ENCODE results near the gene ABCG2.

- TF ChIP-seq TCF7L2 (IDR thresholded peaks at IDR 0.05; ENCODE audit: borderline replicate concordance, low read depth, low read length) (no peak), ZNF221 (tag by site-specific recombination; IDR thresholded peaks at IDR 0.05; ENCODE audit: borderline replicate concordance) (no peak), ZNF175 (tag by site-specific recombination; IDR thresholded peaks at IDR 0.05) (no peak), ZNF747 (tag by site-specific recombination; IDR thresholded peaks at IDR 0.05) (no peak), CTCF (tag by site-specific recombination; IDR thresholded peaks at IDR 0.05) (no peak), WT1 (tag by site-specific recombination; IDR thresholded peaks at IDR 0.05) (no peak), ZNF404 (tag by site-specific recombination; IDR thresholded peaks at IDR 0.05) (no peak), GLI2 (tag by site-specific recombination; IDR thresholded peaks at IDR 0.05; ENCODE audit: borderline replicate concordance, low read depth) (no peak), ZNF302 (tag by site-specific recombination; IDR thresholded peaks at IDR 0.05; ENCODE audit: low read depth) (no peak)
These were observed 48.7 kb upstream of the ABCG2 start for GRCh38 chr4:88207171-88207570.
